EH (cell line): ENCODE results near the gene NDUFS4.
A peak's percentile ranks its signal among the peaks of the same experiment; 100 is the strongest.
"Not testable (repeated sequence)": the region's sequence is repeated elsewhere in the genome, so short reads cannot be mapped to it uniquely, and the experiment has no call there.

Source experiments
- DNase-seq: peaks from one replicate; pipeline ENCODE4 v3.0.0-alpha.2; 2015; ENCODE audit warnings: low read depth

NDUFS4 gene

GRCh38 chr5:53575831-53576230 lies 15.4 kb downstream of the NDUFS4 start:
- DNase-seq = no peak

- no peak for DNase-seq
Observed at GRCh38 chr5:53576674-53577073, 16.2 kb downstream of the NDUFS4 start.

DNA sequence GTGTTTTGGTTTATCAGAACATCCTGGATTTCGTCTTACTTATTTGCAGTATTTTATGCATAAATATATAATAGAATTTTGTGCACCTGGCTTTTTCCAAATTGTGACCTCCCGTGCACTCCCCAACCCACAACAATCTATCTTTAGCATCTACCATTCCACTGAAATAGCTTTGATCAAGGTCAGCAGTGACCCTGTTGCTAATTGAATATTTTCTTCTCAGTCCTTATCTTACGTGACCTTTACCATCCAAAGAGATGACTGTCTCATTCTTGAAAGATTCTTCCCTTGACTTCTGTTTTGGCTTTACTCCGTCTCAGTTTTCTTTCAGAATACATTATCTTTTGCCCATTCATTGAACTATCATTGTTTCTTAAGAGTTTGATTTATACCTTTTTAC lies 18.4 kb downstream of the NDUFS4 start:
- no peak for DNase-seq

DNA sequence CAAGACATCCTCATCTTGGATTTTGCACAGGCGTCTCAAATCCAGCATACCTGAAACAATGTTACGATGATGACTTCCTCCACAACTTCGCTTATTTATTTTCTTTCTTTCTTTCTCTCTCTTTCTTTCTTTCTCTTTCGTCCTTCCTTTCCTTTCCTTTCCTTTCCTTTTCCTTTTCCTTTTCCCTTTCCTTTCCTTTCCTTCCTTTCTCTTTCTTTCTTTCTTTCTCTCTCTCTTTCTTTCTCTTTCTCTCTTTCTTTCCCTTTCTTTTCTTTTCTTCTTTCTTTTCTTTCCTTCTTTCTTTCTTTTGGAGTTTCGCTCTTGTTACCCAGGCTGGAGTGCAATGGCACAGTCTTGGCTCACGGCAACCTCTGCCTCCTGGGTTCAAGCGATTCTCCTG lies 20.1 kb downstream of the NDUFS4 start:
- no peak for DNase-seq

GRCh38 chr5:53582225-53582624 lies 21.8 kb downstream of the NDUFS4 start:
- no peak for DNase-seq

GRCh38 chr5:53590759-53591158 lies 30.3 kb downstream of the NDUFS4 start:
- no peak for DNase-seq

- DNase-seq = no peak
Observed at GRCh38 chr5:53594419-53594818, 34.0 kb downstream of the NDUFS4 start.

DNA sequence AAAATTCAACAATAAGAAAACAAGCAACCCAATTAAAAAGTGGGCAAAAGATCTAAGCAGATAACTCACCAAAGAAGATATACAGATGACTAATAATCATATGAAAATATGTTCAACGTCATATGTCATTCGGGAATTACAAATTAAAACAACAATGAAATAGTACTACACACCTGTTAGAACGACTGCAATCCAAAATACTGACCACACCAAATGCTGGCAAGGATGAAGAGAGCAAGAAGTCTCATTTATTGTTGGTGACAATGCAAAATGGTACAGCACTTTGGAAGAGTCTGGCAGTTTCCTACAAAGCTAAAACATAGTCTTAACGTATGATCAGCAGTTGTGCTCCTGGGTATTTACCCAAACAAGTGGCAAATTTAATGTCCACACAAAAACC lies 37.5 kb downstream of the NDUFS4 start:
- no peak for DNase-seq

- peak; percentile 16 for DNase-seq
Observed at GRCh38 chr5:53601570-53601969, 41.1 kb downstream of the NDUFS4 start.

GRCh38 chr5:53603009-53603687 lies 42.7 kb downstream of the NDUFS4 start:
- DNase-seq = no peak

DNA sequence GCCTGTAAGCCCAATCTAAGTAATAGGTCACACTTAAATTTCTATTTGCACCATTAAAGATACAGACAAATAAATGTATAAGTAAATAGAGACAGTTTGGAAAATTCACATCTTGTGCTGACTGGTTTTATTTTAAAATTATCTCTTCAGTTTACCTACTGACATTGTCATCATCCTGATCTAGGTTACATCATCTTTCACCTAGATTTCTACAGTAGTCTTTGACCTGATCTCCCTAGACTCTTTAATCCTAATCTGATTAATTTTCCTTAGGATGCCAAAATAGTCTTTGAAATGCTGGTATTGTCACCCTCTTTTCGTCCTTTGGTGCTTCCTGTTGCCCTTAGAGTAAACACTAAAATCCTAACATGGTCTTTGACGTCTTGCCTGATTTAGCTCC lies 43.9 kb downstream of the NDUFS4 start:
- DNase-seq = no peak

DNA sequence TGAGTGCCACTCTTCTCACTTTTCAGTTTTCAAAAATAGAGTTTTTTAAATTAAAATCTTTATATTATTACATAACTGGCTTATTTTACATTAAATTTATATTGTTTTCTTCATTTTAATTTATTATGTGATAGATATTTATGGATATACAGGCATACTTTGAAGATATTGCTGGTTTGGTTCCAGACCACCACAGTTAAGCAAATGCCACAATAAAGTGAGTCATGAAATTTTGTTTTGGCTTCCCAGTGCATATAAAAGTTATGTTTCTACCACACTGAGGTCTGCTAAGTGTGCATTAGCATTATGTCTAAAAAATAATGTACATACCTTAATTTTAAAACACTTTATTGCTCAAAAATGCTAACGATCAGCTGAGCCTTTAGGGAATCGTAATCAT lies 47.4 kb downstream of the NDUFS4 start:
- peak; percentile 30 for DNase-seq

DNA sequence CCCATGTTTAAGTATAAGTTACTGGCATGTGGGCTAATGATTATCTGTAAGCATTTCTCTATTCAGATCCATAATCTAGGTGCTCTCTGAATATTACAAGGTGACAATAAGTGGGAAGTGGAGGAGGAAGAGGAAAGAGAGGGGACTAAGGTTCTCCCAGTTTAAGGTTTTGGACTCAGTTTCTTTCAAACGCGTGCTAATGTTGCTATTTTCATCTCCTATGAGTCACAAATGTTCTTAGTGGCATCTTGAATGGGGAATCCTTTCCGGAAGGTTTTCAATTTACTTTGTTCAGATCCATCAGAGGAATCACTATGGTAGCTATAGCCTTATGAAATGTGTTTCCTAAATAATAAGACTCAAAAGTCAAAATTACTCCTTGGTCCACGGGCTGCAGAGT lies 48.5 kb downstream of the NDUFS4 start:
- not testable (repeated sequence) for DNase-seq

- no peak for DNase-seq
Observed at GRCh38 chr5:53613061-53613460, 52.6 kb downstream of the NDUFS4 start.

DNA sequence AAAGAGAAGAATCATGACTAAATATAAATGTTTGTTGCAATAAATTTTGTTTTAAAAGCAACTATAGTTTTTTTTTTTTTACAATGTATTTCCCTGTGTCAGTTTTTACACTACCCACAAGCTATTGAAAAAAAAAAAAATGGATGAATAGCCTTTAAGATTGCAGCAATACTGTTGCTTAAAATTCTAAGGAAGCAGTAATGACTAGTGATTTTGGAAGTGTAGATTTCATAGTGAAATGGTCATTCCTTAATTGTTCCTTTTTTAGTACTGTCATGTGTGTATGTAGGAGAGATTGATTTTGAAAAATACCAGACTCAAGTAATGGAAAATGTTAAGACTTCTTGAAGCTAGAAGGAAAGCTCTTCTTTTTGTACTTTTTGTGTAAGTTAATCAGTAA lies 53.1 kb downstream of the NDUFS4 start:
- DNase-seq = no peak

GRCh38 chr5:53614376-53614885 lies 54.0 kb downstream of the NDUFS4 start:
- DNase-seq = no peak

GRCh38 chr5:53616939-53617549 lies 56.6 kb downstream of the NDUFS4 start:
- peak; percentile 20 for DNase-seq

GRCh38 chr5:53631251-53631650 lies 70.8 kb downstream of the NDUFS4 start:
- DNase-seq = no peak

DNA sequence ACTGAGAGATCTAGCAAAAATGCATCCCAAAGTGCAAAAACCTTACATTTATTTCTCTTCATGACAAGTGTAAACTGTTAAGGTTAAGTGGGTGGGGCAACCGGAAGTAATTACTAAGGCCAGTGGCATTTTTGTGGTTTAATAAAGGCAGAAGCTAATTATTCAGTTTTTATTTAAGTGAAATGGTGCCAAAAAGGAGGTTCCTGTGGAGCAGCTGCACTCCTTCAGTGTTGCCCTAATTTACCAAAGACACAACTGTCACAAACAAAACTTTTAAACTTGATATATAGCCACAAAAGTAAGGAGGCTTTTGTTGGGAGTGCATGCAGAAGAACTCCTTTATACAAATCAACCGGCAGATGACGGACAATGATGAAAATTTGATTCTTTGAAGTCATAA lies 81.6 kb downstream of the NDUFS4 start:
- peak; percentile 57 for DNase-seq

- no peak for DNase-seq
Observed at GRCh38 chr5:53643445-53643844, 83.0 kb downstream of the NDUFS4 start.

DNA sequence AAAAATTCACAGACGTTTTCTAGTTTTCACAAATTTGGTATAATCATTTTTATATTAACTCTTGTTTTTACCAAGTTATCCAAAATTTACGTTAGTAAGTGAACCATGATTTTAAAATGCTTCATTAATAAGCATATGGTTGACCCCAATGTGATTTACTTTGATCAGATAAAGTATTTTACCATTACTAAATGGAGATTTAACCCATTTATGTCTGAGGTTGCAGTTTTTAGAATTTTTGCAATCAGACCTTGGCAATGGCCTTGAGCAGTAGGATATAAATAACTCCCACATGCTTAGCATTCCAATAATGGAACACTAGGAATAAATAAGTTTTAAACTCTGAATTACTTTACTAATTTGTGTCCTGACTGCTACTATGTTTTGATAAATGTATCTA lies 84.6 kb downstream of the NDUFS4 start:
- DNase-seq = no peak

- no peak for DNase-seq
Observed at GRCh38 chr5:53649352-53649751, 88.9 kb downstream of the NDUFS4 start.

GRCh38 chr5:53660573-53660972 lies 100.1 kb downstream of the NDUFS4 start:
- not testable (repeated sequence) for DNase-seq

DNA sequence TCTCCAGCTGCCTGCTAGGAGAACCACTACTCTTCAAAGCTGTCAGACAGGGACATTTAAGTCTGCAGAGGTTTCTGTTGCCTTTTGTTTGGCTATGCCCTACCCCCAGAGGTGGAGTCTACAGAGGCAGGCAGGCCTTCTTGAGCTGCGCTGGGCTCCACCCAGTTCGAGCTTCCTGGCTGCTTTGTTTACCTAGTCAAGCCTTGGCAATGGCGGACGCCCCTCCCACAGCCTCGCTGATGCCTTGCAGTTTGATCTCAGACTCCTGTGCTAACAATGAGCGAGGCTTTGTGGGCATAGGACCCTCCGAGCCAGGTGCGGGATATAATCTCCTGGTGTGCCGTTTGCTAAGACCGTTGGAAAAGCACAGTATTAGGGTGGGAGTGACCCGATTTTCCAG lies 104.9 kb downstream of the NDUFS4 start:
- DNase-seq = not testable (repeated sequence)
